ENCODE results near the gene GPA33.

DNA sequence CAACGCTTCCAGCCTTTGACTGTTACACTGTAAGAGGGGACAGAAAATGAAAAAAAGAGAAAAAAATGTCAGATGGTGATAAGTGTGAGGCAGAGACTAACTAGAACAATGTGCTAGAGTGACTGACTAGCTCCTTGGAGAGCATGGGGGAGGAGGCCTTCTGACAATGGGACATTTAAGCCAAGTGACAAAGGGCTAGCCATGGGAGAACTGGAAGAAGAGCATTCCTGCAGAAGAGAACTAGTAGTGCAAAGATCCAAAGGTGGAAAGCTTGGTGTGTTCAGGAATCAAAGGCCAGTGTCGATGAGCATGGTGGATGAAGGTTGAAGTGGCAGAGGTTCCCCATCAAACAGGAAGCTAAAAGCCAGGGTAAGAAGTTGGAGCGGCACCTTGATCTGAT, 29.5 kb upstream of the GPA33 start:
- no peak for TF ChIP-seq CTCF (IDR thresholded peaks at IDR 0.05; ENCODE audit: insufficient read depth, low read length)
- no peak for TF ChIP-seq SPI1 (IDR thresholded peaks at IDR 0.05; ENCODE audit: borderline replicate concordance, low read depth)
- no peak for TF ChIP-seq GABPA (IDR thresholded peaks at IDR 0.05; ENCODE audit: low read depth)
- TF ChIP-seq POLR2AphosphoS5 (IDR thresholded peaks at IDR 0.05; ENCODE audit: low read depth), result no peak
- TF ChIP-seq REST (IDR thresholded peaks at IDR 0.05; ENCODE audit: insufficient replicate concordance, low read depth), result no peak

Measured in HL-60 (cell line).